ENCODE data around the gene RPGRIP1. TPM values are rescaled to one million over a fixed set of nuclear protein-coding genes. Genes with fewer than 3 reads are reported as not detected.

RPGRIP1 gene
- total RNA-seq: 0.12 and 0.17 TPM in 2 replicates

GRCh38 chr14:21279783-21280182 is at the start of gene RPGRIP1:
RPGRIP1 (plus strand) TSS chr14:21280083; CDS start chr14:21287977, 7,894 bp downstream.

GRCh38 chr14:21269252-21270046 is 10.4 kb upstream of the RPGRIP1 start, which contains the start of gene HNRNPC:
HNRNPC (minus strand) TSS chr14:21269442; CDS start chr14:21234193, 35,249 bp downstream.

Other genes starting within 250 kb of the RPGRIP1 start
- not detected in 2 replicates for gene TPPP2, start 249.9 kb upstream of the RPGRIP1 start, total RNA-seq
- not detected in 2 replicates for gene RNASE13, start 245.3 kb upstream of the RPGRIP1 start, total RNA-seq
- not detected in 2 replicates for gene RNASE7, start 237.7 kb upstream of the RPGRIP1 start, total RNA-seq
- gene RNASE8, start 222.3 kb upstream of the RPGRIP1 start, total RNA-seq: not detected in 2 replicates
- 32.8 and 38.5 TPM in 2 replicates for gene ARHGEF40, start 209.8 kb upstream of the RPGRIP1 start, total RNA-seq
- gene ZNF219, start 181.4 kb upstream of the RPGRIP1 start, total RNA-seq: 8.6 and 17.2 TPM in 2 replicates
- not detected in 2 replicates for gene TMEM253, start 179.0 kb upstream of the RPGRIP1 start, total RNA-seq
- gene OR5AU1, start 124.0 kb upstream of the RPGRIP1 start, total RNA-seq: not detected in 2 replicates
- gene HNRNPC, start 10.6 kb upstream of the RPGRIP1 start, total RNA-seq: 411 and 489 TPM in 2 replicates
- 34.2 and 51.9 TPM in 2 replicates for gene SUPT16H, start 103.9 kb downstream of the RPGRIP1 start, total RNA-seq
- 31.0 and 38.1 TPM in 2 replicates for gene CHD8, start 176.0 kb downstream of the RPGRIP1 start, total RNA-seq
- gene RAB2B, start 196.9 kb downstream of the RPGRIP1 start, total RNA-seq: 16.3 and 21.4 TPM in 2 replicates
- 25.4 and 35.8 TPM in 2 replicates for gene TOX4, start 197.1 kb downstream of the RPGRIP1 start, total RNA-seq
- 24.4 and 24.5 TPM in 2 replicates for gene METTL3, start 231.3 kb downstream of the RPGRIP1 start, total RNA-seq
- 6.9 and 8.5 TPM in 2 replicates for gene SALL2, start 246.3 kb downstream of the RPGRIP1 start, total RNA-seq

Data from pericardium fibroblast (primary cell).